ENCODE data around the gene DPEP1. TPM values are rescaled to one million over a fixed set of nuclear protein-coding genes. Genes with fewer than 3 reads are reported as not detected.

DPEP1 gene
- total RNA-seq, 1 donor from 2014 or later = not detected

- intact Hi-C loops (cut with DNase I) = no loop called here
- TF ChIP-seq, protein P1, sequence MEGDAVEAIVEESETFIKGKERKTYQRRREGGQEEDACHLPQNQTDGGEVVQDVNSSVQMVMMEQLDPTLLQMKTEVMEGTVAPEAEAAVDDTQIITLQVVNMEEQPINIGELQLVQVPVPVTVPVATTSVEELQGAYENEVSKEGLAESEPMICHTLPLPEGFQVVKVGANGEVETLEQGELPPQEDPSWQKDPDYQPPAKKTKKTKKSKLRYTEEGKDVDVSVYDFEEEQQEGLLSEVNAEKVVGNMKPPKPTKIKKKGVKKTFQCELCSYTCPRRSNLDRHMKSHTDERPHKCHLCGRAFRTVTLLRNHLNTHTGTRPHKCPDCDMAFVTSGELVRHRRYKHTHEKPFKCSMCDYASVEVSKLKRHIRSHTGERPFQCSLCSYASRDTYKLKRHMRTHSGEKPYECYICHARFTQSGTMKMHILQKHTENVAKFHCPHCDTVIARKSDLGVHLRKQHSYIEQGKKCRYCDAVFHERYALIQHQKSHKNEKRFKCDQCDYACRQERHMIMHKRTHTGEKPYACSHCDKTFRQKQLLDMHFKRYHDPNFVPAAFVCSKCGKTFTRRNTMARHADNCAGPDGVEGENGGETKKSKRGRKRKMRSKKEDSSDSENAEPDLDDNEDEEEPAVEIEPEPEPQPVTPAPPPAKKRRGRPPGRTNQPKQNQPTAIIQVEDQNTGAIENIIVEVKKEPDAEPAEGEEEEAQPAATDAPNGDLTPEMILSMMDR (IDR thresholded peaks at IDR 0.05) = no peak
- Histone ChIP-seq H3K4me1 (no peaks in the 10 kb centered on the region), H3K27me3 (no peaks in the 10 kb centered on the region), H3K9me3 (no peaks in the 10 kb centered on the region), H3K36me3 (no peaks in the 10 kb centered on the region), H3K4me3 (no peak overlapping the region), H3K27ac (no peak overlapping the region)
- DNase-seq (ENCODE audit: low spot score in 2 of 2) = no peak
Measured at GRCh38 chr16:89604764-89605163, 8.7 kb upstream of the DPEP1 start.

- no peaks in the 10 kb centered on the region for H3K4me1 ChIP-seq
- H3K36me3 ChIP-seq = no peaks in the 10 kb centered on the region
- no peaks in the 10 kb centered on the region for H3K27me3 ChIP-seq
- no peak overlapping the region for H3K4me3 ChIP-seq
- intact Hi-C loops (cut with DNase I) = no loop called here
- no peaks in the 10 kb centered on the region for H3K9me3 ChIP-seq
- no peak for DNase-seq (ENCODE audit: low spot score in 2 of 2)
- H3K27ac ChIP-seq = no peak overlapping the region
- TF ChIP-seq, protein P1 (IDR thresholded peaks at IDR 0.05) = no peak
Measured at GRCh38 chr16:89605186-89605970, 8.1 kb upstream of the DPEP1 start.

DNA sequence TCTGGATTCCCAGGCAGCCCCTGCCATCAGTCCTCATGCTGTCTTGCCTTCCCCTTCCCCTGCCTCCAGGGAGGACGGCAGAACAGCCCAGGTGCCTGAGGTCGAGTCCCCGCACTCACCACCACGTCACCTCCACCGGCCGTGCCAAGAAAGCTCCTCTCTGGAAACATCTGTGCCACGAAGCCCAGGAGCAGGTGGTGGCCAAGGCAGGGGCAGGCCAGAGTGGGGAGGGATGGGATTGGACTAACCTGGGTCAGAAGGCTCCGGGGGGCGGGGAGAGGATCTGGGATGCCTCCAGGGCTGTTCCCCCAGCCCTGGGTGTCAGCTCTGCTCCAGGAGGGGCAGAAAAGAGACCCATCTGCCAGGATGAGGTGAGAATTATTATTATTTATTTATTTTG, 7.4 kb upstream of the DPEP1 start:
- Histone ChIP-seq H3K9me3 (no peaks in the 10 kb centered on the region), H3K27ac (no peak overlapping the region), H3K4me3 (no peak overlapping the region), H3K27me3 (no peaks in the 10 kb centered on the region), H3K36me3 (no peaks in the 10 kb centered on the region), H3K4me1 (no peaks in the 10 kb centered on the region)
- intact Hi-C loops (cut with DNase I) = no loop called here
- TF ChIP-seq, protein P1 (IDR thresholded peaks at IDR 0.05) = no peak
- no peak for DNase-seq (ENCODE audit: low spot score in 2 of 2)

DNA sequence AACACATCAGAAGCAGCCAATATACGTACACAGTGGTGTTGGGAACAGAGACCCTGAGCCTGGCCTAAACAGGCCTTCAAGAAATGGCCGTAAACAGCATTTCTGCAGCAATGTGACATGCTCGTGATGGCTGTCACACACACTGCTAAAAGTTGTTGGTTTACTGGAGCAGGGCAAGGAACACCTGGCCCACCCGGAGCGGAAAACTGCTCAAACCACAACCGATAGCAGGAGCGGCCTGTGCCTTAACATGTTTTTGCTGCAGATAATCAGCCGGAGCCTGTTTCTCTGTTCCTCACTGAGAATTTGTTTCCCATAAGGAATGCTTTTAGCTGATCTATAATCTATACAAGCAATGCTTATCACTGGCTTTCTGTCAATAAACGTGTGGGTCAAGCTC, 6.0 kb upstream of the DPEP1 start:
- intact Hi-C loops (cut with DNase I) = no loop called here
- Histone ChIP-seq H3K27me3 (no peaks in the 10 kb centered on the region), H3K4me1 (no peaks in the 10 kb centered on the region), H3K4me3 (no peak overlapping the region), H3K9me3 (no peaks in the 10 kb centered on the region), H3K27ac (no peak overlapping the region), H3K36me3 (no peaks in the 10 kb centered on the region)
- TF ChIP-seq, protein P1 (IDR thresholded peaks at IDR 0.05) = no peak
- no peak for DNase-seq (ENCODE audit: low spot score in 2 of 2)

DNA sequence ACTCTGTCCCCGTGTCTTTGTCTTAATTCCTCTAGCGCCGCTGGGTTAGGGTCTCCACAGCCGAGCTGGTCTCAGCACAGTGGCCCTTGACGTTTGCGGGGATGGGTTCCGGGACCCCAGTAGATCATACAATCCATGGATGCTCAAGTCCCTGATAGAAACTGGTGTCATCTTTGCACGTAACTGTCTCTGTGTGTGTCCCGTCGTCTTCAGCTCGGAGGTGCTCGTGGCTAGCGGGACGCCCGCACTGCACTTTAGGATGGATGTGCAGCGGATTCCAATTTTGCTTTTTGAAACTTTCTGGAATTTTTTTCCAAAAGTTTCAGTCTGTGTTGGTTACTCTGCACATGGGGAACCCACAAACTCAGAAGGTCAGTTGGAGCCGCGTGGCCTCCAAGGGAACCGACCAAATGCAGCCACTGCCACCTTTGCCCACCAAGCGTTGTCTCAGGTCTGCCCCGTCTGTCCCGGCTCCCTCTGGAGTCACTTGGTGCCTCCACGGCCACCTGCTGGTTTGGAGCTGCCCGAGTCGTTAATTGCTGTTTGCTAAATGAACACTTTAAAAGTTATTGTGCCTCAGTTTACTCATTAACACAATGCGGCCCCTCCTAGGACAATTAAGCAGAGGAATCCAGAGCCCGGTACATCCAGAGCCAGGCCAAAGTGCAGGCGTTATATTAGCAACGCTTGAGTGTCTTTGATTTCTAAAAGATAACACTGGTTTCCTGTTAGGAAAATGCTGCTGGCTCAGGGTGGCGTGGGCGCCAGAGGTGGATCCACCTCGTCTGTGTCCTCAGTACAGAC, 5.3 kb upstream of the DPEP1 start:
- Histone ChIP-seq H3K9me3 (no peaks in the 10 kb centered on the region), H3K4me1 (no peaks in the 10 kb centered on the region), H3K27me3 (no peaks in the 10 kb centered on the region), H3K36me3 (no peaks in the 10 kb centered on the region), H3K27ac (no peak overlapping the region), H3K4me3 (no peak overlapping the region)
- no peak for DNase-seq (ENCODE audit: low spot score in 2 of 2)
- intact Hi-C loops (cut with DNase I) = no loop called here
- TF ChIP-seq, protein P1 (IDR thresholded peaks at IDR 0.05) = no peak
